OCI-LY3 (cell line): ENCODE data around the gene CHD1L.

Source experiments
- H2AFZ ChIP-seq: fragments of 200-600, 300-600 bp; shearing (Covaris generic); 2 replicates; pipeline ENCODE4 v1.6.0; 2014; ENCODE audit warnings: antibody characterized with exemption, low read depth, low read length
- H3K27ac ChIP-seq: fragments of 200-600, 300-600 bp; sonication (generic); 2 replicates; pipeline ENCODE4 v1.5.1; 2014; ENCODE audit warnings: mild to moderate bottlenecking, low read length, moderate library complexity, mixed read lengths
- H3K27me3 ChIP-seq: fragments of 200-600, 300-600 bp; sonication (generic); 2 replicates; pipeline ENCODE4 v1.6.1; 2014; ENCODE audit warnings: low read depth, low read length, mixed read lengths
- H3K36me3 ChIP-seq: fragments of 200-600, 300-600 bp; sonication (generic); replicated peaks from 2 replicates; pipeline ENCODE3; 2014; ENCODE audit warnings: low read depth, low read length, mixed read lengths
- H3K4me1 ChIP-seq: fragments of 300-600, 200-600 bp; sonication (generic); 2 replicates; pipeline ENCODE4 v1.6.1; 2014; ENCODE audit warnings: low read length, mixed read lengths
- H3K4me2 ChIP-seq: fragments of 200-600, 300-600 bp; sonication (generic); 2 replicates; pipeline ENCODE4 v1.6.1; 2014; ENCODE audit warnings: low read length, mixed read lengths
- H3K4me3 ChIP-seq: fragments of 300-600, 200-600 bp; sonication (generic); 2 replicates; pipeline ENCODE4 v1.5.1; 2014; ENCODE audit warnings: antibody characterized with exemption, mild to moderate bottlenecking, low read length, moderate library complexity
- H3K79me2 ChIP-seq: fragments of 300-600, 200-600 bp; shearing (Covaris generic); 2 replicates; pipeline ENCODE4 v1.6.1; 2014; ENCODE audit warnings: mild to moderate bottlenecking, low read length, mixed read lengths
- H3K9ac ChIP-seq: fragments of 300-600, 200-600 bp; shearing (Covaris generic); 2 replicates; pipeline ENCODE4 v1.6.0; 2014; ENCODE audit warnings: mild to moderate bottlenecking, low read length, moderate library complexity
- H3K9me3 ChIP-seq: fragments of 200-600, 300-600 bp; shearing (Covaris generic); 2 replicates; pipeline ENCODE4 v1.6.1; 2014; ENCODE audit warnings: low read length, mixed read lengths; ENCODE audit not compliant: insufficient read depth
- H4K20me1 ChIP-seq: fragments of 200-600, 300-600 bp; sonication (generic); 2 replicates; pipeline ENCODE4 v1.6.1; 2016; ENCODE audit warnings: low read length, mixed read lengths; ENCODE audit not compliant: insufficient read depth
- CTCF ChIP-seq: fragments of 200-600, 300-600 bp; sonication (generic); IDR thresholded peaks from 2 replicates; pipeline ENCODE4 v1.5.1; 2014; ENCODE audit warnings: antibody characterized with exemption, low read length, low read depth
- EZH2phosphoT487 ChIP-seq: fragments of 200-600 bp; shearing (Covaris generic); IDR thresholded peaks from 2 replicates; pipeline ENCODE4 v1.6.1; 2018; ENCODE audit warnings: antibody characterized with exemption, mixed run types, low read depth

Gene CHD1L

GRCh38 chr1:147272042-147272441 lies 29.6 kb downstream of the CHD1L start:
- Histone ChIP-seq H3K4me3 (no peak overlapping the region), H4K20me1 (no peaks in the 10 kb centered on the region), H3K9ac (no peak overlapping the region), H3K36me3 (peaks cover 73% of the 10 kb centered on the region), H3K27ac (no peak overlapping the region), H3K9me3 (no peaks in the 10 kb centered on the region), H2AFZ (no peak overlapping the region), H3K4me1 (no peaks in the 10 kb centered on the region), H3K4me2 (no peak overlapping the region), H3K27me3 (no peaks in the 10 kb centered on the region), H3K79me2 (no peaks in the 10 kb centered on the region)
- no peak for TF ChIP-seq EZH2phosphoT487
- no peak for TF ChIP-seq CTCF

GRCh38 chr1:147273409-147274336 lies 31.2 kb downstream of the CHD1L start:
- H3K9me3 ChIP-seq: no peaks in the 10 kb centered on the region

GRCh38 chr1:147281950-147282349 lies 39.5 kb downstream of the CHD1L start:
- no peak overlapping the region for H3K4me2 ChIP-seq
- H3K9ac ChIP-seq: no peak overlapping the region
- no peaks in the 10 kb centered on the region for H3K27me3 ChIP-seq
- no peak overlapping the region for H2AFZ ChIP-seq
- H3K9me3 ChIP-seq: no peaks in the 10 kb centered on the region
- no peaks in the 10 kb centered on the region for H3K79me2 ChIP-seq
- H4K20me1 ChIP-seq: no peaks in the 10 kb centered on the region
- no peak overlapping the region for H3K4me3 ChIP-seq
- H3K36me3 ChIP-seq: peaks cover 78% of the 10 kb centered on the region
- no peak overlapping the region for H3K27ac ChIP-seq
- TF ChIP-seq CTCF (no peak), EZH2phosphoT487 (no peak)
- H3K4me1 ChIP-seq: no peaks in the 10 kb centered on the region

More at GRCh38 chr1:147273409-147274336, 31.2 kb downstream of the CHD1L start:
- H3K4me1 ChIP-seq: no peaks in the 10 kb centered on the region
- no peak overlapping the region for H3K4me3 ChIP-seq
- H3K36me3 ChIP-seq: peaks cover 73% of the 10 kb centered on the region
- no peak overlapping the region for H3K4me2 ChIP-seq
- no peaks in the 10 kb centered on the region for H4K20me1 ChIP-seq
- no peak overlapping the region for H3K27ac ChIP-seq
- H3K9ac ChIP-seq: no peak overlapping the region
- no peak for TF ChIP-seq EZH2phosphoT487
- TF ChIP-seq CTCF: peak; percentile 82
- no peaks in the 10 kb centered on the region for H3K27me3 ChIP-seq
- H2AFZ ChIP-seq: no peak overlapping the region
- no peaks in the 10 kb centered on the region for H3K79me2 ChIP-seq

GRCh38 chr1:147283011-147283410 lies 40.5 kb downstream of the CHD1L start:
- H2AFZ ChIP-seq: no peak overlapping the region
- H3K9ac ChIP-seq: no peak overlapping the region
- H3K27ac ChIP-seq: no peak overlapping the region
- no peaks in the 10 kb centered on the region for H3K9me3 ChIP-seq
- H3K36me3 ChIP-seq: peaks cover 80% of the 10 kb centered on the region
- H4K20me1 ChIP-seq: no peaks in the 10 kb centered on the region
- H3K4me2 ChIP-seq: no peak overlapping the region
- H3K4me1 ChIP-seq: no peaks in the 10 kb centered on the region
- TF ChIP-seq CTCF: no peak
- TF ChIP-seq EZH2phosphoT487: no peak
- no peak overlapping the region for H3K4me3 ChIP-seq
- no peaks in the 10 kb centered on the region for H3K79me2 ChIP-seq
- H3K27me3 ChIP-seq: no peaks in the 10 kb centered on the region
